ENCODE measurements around the gene MSL3B. TPM values are rescaled to one million over a fixed set of nuclear protein-coding genes. Genes with fewer than 3 reads are reported as not detected.

MSL3B gene

DNA sequence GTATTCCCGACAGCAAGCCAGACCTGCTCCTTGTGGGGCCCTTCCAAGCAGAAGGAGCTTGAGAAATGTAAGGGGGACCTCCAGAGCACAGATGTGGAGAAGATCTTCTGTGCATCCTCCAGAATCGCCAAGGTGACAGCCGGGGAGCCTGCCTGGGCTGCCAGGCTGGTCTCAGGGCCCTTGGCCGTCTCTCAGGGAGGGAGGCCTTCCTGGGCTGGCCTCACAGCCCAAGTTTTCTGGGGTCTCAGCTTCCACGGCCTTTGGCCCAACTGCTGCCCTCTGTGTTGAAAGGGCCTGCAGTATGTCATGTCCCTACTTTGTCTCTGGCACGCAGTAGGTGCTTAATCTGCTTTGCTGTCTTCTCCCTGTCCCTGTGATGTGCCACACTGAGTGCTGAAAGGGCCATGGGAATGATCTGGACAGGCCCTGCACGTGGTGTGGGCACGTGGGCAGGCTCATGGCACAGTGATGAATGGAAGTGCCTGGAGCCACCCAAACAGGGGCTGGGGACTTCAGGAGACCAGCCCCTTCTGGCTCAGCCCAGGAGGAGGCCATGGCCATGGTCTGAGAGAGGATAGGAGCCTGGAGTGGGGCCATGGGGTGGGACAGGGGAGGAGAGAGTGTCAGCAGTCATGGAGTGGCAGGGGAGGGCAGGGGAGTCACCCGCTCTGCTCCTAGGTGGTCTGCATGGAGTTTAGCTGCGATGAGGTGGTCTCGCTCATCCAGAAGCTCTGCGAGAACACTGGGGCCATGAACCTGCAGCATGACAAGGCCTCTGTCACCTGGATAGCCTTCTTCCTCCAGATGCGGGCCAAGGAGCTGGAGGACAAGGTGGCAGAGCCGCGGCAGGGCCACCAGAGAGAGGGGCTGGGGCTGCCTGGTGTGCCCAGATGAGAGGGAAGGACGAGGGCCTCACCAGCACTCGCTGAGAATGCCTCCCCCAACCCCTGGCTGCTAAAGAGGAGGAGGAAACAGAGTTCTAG lies 49.3 kb downstream of the MSL3B start:
- H3K36me3 Mint-ChIP-seq (ENCODE audit: low read depth), result no peaks in the 10 kb centered on the region
- no peaks in the 10 kb centered on the region for H3K4me1 Mint-ChIP-seq (ENCODE audit: low read depth)
- H3K9me3 Mint-ChIP-seq, result no peaks in the 10 kb centered on the region
- intact Hi-C loops (cut with micrococcal nuclease), result no loop called here
- H3K27ac Mint-ChIP-seq, result no peak overlapping the region
- no peaks in the 10 kb centered on the region for H3K27me3 Mint-ChIP-seq (ENCODE audit: low read depth)
- no peak for DNase-seq
- CTCF ChIA-PET, result no interaction called here
- H3K4me3 Mint-ChIP-seq, result no peak overlapping the region

DNA sequence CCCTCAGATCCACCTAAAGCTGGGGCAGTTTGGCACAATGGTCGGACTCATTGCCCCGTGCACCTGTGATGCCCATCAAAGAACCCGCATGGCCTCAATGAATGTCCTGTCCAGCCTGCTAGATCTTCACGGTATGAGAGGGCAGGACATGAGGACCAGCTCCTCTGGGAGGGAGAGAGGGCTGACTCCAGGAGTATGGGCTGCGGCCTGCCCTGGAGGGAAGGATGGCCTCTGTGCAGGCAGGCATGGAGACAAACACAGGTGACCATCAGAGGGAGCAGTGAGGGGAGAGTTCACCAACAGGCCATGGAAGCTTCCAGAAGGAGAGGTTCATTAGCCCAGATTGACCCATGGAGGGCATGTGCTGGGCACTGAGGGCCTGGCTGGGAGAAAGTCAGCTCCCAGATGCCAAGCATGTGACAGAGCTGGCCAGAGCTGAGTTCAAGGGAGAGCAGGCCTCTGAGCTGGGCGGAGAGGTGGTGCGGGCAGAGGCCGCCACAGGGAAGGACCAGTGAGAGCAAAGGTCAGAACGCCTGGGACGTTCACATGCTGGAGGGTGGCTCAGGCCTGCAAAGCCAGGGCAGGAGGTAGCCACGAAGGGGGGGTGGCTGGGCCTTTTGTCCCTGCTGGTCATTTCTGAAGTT lies 50.1 kb downstream of the MSL3B start:
- intact Hi-C loops (cut with micrococcal nuclease), result no loop called here
- H3K36me3 Mint-ChIP-seq (ENCODE audit: low read depth), result no peaks in the 10 kb centered on the region
- H3K27ac Mint-ChIP-seq, result no peak overlapping the region
- DNase-seq, result no peak
- no peaks in the 10 kb centered on the region for H3K9me3 Mint-ChIP-seq
- H3K27me3 Mint-ChIP-seq (ENCODE audit: low read depth), result no peaks in the 10 kb centered on the region
- H3K4me1 Mint-ChIP-seq (ENCODE audit: low read depth), result no peaks in the 10 kb centered on the region
- H3K4me3 Mint-ChIP-seq, result no peak overlapping the region
- CTCF ChIA-PET, result no interaction called here

DNA sequence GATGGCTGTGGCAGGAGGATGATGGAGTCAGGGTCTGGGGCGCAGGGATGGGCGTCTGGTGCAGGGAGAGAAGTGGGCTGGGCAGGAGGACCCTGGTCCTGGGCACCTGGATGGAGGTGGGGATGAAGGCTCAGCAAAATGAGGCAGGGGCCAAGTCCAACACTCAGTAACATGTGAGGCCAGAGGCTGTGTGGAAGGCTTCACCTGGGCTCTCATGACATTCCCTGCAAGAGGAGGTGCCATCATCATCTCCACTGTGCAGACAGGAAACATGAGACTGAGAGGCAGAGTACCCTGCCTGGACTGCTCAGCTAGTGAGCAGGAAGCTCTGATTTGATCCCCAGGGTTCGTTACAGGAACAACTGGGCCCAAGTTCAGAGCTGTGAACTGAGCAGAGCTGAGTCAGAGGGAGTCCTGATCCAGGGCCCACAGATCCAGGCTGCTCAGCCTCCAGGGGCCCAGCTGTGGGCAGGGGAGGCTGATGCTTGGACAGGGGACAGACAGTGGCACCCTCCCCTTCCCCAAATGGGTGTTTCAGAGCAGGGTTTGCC lies 50.8 kb downstream of the MSL3B start:
- intact Hi-C loops (cut with micrococcal nuclease), result no loop called here
- no peak for DNase-seq
- CTCF ChIA-PET, result no interaction called here
- Mint-ChIP-seq H3K36me3 (ENCODE audit: low read depth) (no peaks in the 10 kb centered on the region), H3K4me1 (ENCODE audit: low read depth) (no peaks in the 10 kb centered on the region), H3K27me3 (ENCODE audit: low read depth) (no peaks in the 10 kb centered on the region), H3K9me3 (no peaks in the 10 kb centered on the region), H3K27ac (no peak overlapping the region), H3K4me3 (no peak overlapping the region)

DNA sequence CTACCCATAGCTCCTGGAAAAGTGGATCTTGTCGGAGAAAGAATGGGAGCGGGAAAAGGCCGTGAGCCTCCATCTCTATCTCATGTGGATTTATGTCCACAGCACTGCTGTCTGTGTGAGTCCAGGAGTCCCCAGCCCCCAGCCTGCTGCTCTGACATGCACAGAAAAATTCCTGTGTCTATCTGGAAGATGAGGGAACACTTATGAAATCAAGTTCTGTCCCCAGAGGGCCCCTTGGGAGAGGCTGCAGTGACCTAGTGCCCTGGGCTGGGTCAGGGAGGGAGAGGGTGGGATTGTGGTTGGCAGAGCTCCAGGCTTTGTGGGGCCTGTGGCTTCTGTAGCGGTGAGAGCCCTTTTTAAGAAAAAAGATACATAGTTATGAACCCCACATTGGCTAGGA lies 51.4 kb downstream of the MSL3B start:
- no peaks in the 10 kb centered on the region for H3K9me3 Mint-ChIP-seq
- H3K36me3 Mint-ChIP-seq (ENCODE audit: low read depth), result no peaks in the 10 kb centered on the region
- DNase-seq, result no peak
- intact Hi-C loops (cut with micrococcal nuclease), result no loop called here
- no peaks in the 10 kb centered on the region for H3K27me3 Mint-ChIP-seq (ENCODE audit: low read depth)
- H3K4me3 Mint-ChIP-seq, result no peak overlapping the region
- CTCF ChIA-PET, result no interaction called here
- no peaks in the 10 kb centered on the region for H3K4me1 Mint-ChIP-seq (ENCODE audit: low read depth)
- H3K27ac Mint-ChIP-seq, result no peak overlapping the region

DNA sequence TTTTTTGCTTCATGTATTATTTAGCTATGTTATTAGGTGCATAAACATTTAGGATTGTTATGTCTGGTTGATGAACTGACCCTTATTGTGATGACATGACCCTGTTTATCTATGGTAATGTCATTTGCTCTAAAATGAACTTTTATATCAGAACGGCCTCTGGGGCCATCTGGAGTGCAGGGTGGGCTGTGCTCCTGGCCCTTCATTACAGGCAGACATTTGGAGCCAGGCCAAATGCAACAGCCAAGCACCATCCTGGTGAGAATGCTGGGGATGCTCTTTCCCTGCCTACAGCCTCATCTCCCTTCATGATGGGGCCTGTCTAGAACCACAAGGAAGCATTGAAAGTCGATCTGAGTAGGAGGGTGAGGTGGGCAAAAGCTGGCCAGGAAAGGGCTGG lies 51.9 kb downstream of the MSL3B start:
- no peak overlapping the region for H3K4me3 Mint-ChIP-seq
- H3K4me1 Mint-ChIP-seq (ENCODE audit: low read depth), result no peaks in the 10 kb centered on the region
- intact Hi-C loops (cut with micrococcal nuclease), result no loop called here
- CTCF ChIA-PET, result no interaction called here
- H3K27ac Mint-ChIP-seq, result no peak overlapping the region
- no peaks in the 10 kb centered on the region for H3K36me3 Mint-ChIP-seq (ENCODE audit: low read depth)
- no peaks in the 10 kb centered on the region for H3K9me3 Mint-ChIP-seq
- H3K27me3 Mint-ChIP-seq (ENCODE audit: low read depth), result no peaks in the 10 kb centered on the region
- DNase-seq, result no peak

DNA sequence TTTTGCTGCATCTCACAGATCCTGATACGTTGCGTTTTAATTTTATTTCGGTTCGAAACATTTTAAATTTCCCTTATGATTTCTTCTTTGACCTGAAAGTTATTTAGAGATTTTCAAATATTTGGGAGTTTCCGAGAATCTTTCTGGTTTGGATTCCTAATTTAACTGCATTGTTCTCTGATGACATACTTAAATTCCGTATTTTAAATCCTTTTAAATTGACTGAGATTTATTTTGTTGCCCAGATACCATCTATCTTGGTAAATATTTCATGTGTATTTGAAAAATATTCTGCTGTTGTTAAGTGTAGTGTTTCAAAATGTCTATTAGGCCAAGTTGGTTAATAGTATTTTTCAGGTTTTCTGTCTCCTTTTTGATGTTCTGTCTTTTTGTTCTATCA lies 52.3 kb downstream of the MSL3B start:
- H3K4me3 Mint-ChIP-seq, result no peak overlapping the region
- no peaks in the 10 kb centered on the region for H3K4me1 Mint-ChIP-seq (ENCODE audit: low read depth)
- no peak for DNase-seq
- no peaks in the 10 kb centered on the region for H3K9me3 Mint-ChIP-seq
- intact Hi-C loops (cut with micrococcal nuclease), result no loop called here
- H3K36me3 Mint-ChIP-seq (ENCODE audit: low read depth), result no peaks in the 10 kb centered on the region
- CTCF ChIA-PET, result no interaction called here
- H3K27me3 Mint-ChIP-seq (ENCODE audit: low read depth), result no peaks in the 10 kb centered on the region
- H3K27ac Mint-ChIP-seq, result no peak overlapping the region

Other genes with a start within 250 kb of the MSL3B start
- not detected for gene UGT1A10, start 231.9 kb downstream of the MSL3B start, total RNA-seq
- not detected for gene UGT1A9, start 196.5 kb downstream of the MSL3B start, total RNA-seq
- not detected for gene UGT1A7, start 186.5 kb downstream of the MSL3B start, total RNA-seq
- not detected for gene UGT1A6, start 175.5 kb downstream of the MSL3B start, total RNA-seq
- gene UGT1A5, start 155.5 kb downstream of the MSL3B start, total RNA-seq, result not detected
- not detected for gene UGT1A4, start 149.7 kb downstream of the MSL3B start, total RNA-seq
- gene UGT1A3, start 139.3 kb downstream of the MSL3B start, total RNA-seq, result not detected
- gene UGT1A1, start 108.1 kb downstream of the MSL3B start, total RNA-seq, result not detected
- gene MROH2A, start 90.1 kb downstream of the MSL3B start, total RNA-seq, result not detected
- gene HJURP, start 13.9 kb downstream of the MSL3B start, total RNA-seq, result 100 to 1,000 TPM; 127 to 129 TPM
- not detected for gene TRPM8, start 49.0 kb upstream of the MSL3B start, total RNA-seq
- not detected for gene SPP2, start 182.3 kb upstream of the MSL3B start, total RNA-seq

Measured in activated naive CD4-positive, alpha-beta T cell treated with anti-CD3 and anti-CD28 coated beads for 36 hours (primary cell).